PC-3 (cell line): ENCODE results near the gene ZMIZ1. TPM values are rescaled to one million over a fixed set of nuclear protein-coding genes. Genes with fewer than 3 reads are reported as not detected.

ENCODE experiments used
- ATAC-seq: fragments of 200-7000 bp; cut with Tn5 transposase; 2 replicates; pipeline ENCODE4 v1.9.1; 2020; ENCODE audit warnings: mild to moderate bottlenecking, moderate library complexity
- BruUV-seq: library from RNA; stranded (reverse); fragments of 400-500 nt; replicated peaks from 2 replicates; lab custom pipeline; 2021; lab: Mats Ljungman, UMichigan
- CTCF ChIA-PET: fragments of 300-600 bp; sonication (Branson Sonifier 250); formaldehyde crosslinking; loops from one replicate; lab custom pipeline; 2022; ENCODE audit warnings: antibody characterized with exemption; lab: Charles Lee
- POLR2A ChIA-PET: fragments of 300-600 bp; sonication (Branson Sonifier 250); formaldehyde crosslinking; loops from one replicate; lab custom pipeline; 2022; ENCODE audit warnings: antibody characterized with exemption; ENCODE audit not compliant: unreplicated experiment; lab: Charles Lee
- DNase-seq: peaks from one replicate; pipeline ENCODE4 v3.0.0-alpha.2; 2015
- H2AFZ ChIP-seq: fragments of 300-600 bp; sonication (generic); 2 replicates; pipeline ENCODE4 v1.6.0; 2016; ENCODE audit warnings: antibody characterized with exemption, low read length
- H3F3A ChIP-seq: fragments of 300-600 bp; sonication (generic); one replicate; pipeline ENCODE4 v1.6.0; 2017; ENCODE audit warnings: antibody characterized with exemption, low read length, control low read depth, mild to moderate bottlenecking; ENCODE audit not compliant: unreplicated experiment
- H3K27ac ChIP-seq: fragments of 300-600 bp; sonication (generic); 2 replicates; pipeline ENCODE4 v1.5.1; 2016; ENCODE audit warnings: mild to moderate bottlenecking, low read length
- H3K27me3 ChIP-seq: fragments of 300-600 bp; sonication (generic); 2 replicates; pipeline ENCODE4 v1.6.1; 2016; ENCODE audit warnings: low read length, mixed read lengths
- H3K36me3 ChIP-seq: fragments of 300-600 bp; sonication (generic); 2 replicates; pipeline ENCODE4 v1.6.1; 2016; ENCODE audit warnings: low read depth, mixed run types, low read length, mixed read lengths
- H3K4me1 ChIP-seq: fragments of 300-600 bp; sonication (generic); 2 replicates; pipeline ENCODE4 v1.5.1; 2016; ENCODE audit warnings: low read length; ENCODE audit not compliant: insufficient read depth
- H3K4me2 ChIP-seq: fragments of 300-600 bp; sonication (generic); 2 replicates; pipeline ENCODE4 v1.6.0; 2016; ENCODE audit warnings: low read length
- H3K4me3 ChIP-seq: fragments of 300-600 bp; sonication (generic); 2 replicates; pipeline ENCODE4 v1.5.1; 2016; ENCODE audit warnings: mild to moderate bottlenecking, low read length, mixed read lengths
- H3K79me2 ChIP-seq: fragments of 300-600 bp; sonication (generic); 2 replicates; pipeline ENCODE4 v1.6.1; 2017; ENCODE audit warnings: low read length, mixed read lengths
- H3K9ac ChIP-seq: fragments of 300-600 bp; sonication (generic); 2 replicates; pipeline ENCODE4 v1.6.0; 2016; ENCODE audit warnings: mild to moderate bottlenecking, low read length
- H3K9me2 ChIP-seq: fragments of 300-600 bp; sonication (generic); replicated peaks from 2 replicates; pipeline ENCODE4 v1.6.1; 2016; ENCODE audit warnings: mixed run types, low read length, mixed read lengths
- H3K9me3 ChIP-seq: fragments of 300-600 bp; sonication (generic); 2 replicates; pipeline ENCODE4 v1.6.1; 2016; ENCODE audit warnings: low read length, mixed read lengths
- H4K20me1 ChIP-seq: fragments of 300-600 bp; sonication (generic); 2 replicates; pipeline ENCODE4 v1.6.1; 2016; ENCODE audit warnings: low read length, mixed read lengths
- EZH2 ChIP-seq: fragments of 300-600 bp; sonication (generic); IDR thresholded peaks from one replicate; pipeline ENCODE4 v1.6.1; 2017; ENCODE audit warnings: antibody characterized with exemption, mild to moderate bottlenecking, low read length; ENCODE audit not compliant: unreplicated experiment
- EZH2phosphoT487 ChIP-seq: fragments of 300-600 bp; sonication (generic); IDR thresholded peaks from 2 replicates; pipeline ENCODE4 v1.6.1; 2018; ENCODE audit warnings: mild to moderate bottlenecking, antibody characterized with exemption, low read length, borderline replicate concordance
- intact Hi-C: fragments of 100-400 bp; cut with micrococcal nuclease; formaldehyde crosslinking; loops from 2 replicates; pipeline ENCODE4 v1.9.0; 2023
- total RNA-seq: library from RNA; depleted of rRNA; stranded (reverse); fragments of >200 nt; gene quantifications from 2 replicates; pipeline ENCODE4 v1.2.3, GENCODE V29; 2014
- TF ChIP-seq, protein P1 (sequence below): fragments of 300-600 bp; sonication (generic); conservative IDR thresholded peaks from 2 replicates; pipeline ENCODE4 v1.5.1; 2017; ENCODE audit warnings: antibody characterized with exemption, low read depth, mild to moderate bottlenecking, low read length

Gene ZMIZ1
- total RNA-seq, 1 experiment from 2014 or later, result 55.4 TPM

GRCh38 chr10:79238606-79239005 is 169.8 kb downstream of the ZMIZ1 start:
- no peaks in the 10 kb centered on the region for H3K79me2 ChIP-seq
- ChIA-PET CTCF (no interaction called here), POLR2A (interaction anchor here (0.6 kb wide), 1 partner anchor 84 kb away, joined by 3 read pairs; no protein-coding TSS in a partner anchor)
- TF ChIP-seq, protein P1, sequence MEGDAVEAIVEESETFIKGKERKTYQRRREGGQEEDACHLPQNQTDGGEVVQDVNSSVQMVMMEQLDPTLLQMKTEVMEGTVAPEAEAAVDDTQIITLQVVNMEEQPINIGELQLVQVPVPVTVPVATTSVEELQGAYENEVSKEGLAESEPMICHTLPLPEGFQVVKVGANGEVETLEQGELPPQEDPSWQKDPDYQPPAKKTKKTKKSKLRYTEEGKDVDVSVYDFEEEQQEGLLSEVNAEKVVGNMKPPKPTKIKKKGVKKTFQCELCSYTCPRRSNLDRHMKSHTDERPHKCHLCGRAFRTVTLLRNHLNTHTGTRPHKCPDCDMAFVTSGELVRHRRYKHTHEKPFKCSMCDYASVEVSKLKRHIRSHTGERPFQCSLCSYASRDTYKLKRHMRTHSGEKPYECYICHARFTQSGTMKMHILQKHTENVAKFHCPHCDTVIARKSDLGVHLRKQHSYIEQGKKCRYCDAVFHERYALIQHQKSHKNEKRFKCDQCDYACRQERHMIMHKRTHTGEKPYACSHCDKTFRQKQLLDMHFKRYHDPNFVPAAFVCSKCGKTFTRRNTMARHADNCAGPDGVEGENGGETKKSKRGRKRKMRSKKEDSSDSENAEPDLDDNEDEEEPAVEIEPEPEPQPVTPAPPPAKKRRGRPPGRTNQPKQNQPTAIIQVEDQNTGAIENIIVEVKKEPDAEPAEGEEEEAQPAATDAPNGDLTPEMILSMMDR, result no peak
- TF ChIP-seq EZH2phosphoT487 (no peak), EZH2 (no peak)
- intact Hi-C loops, result no loop called here
- no peak for ATAC-seq
- H3K4me2 ChIP-seq, result no peak overlapping the region
- H3K9me2 ChIP-seq, result no peaks in the 10 kb centered on the region
- no peak overlapping the region for H3K9ac ChIP-seq
- H2AFZ ChIP-seq, result no peak overlapping the region
- no TSS peak for BruUV-seq
- no peak overlapping the region for H3K27ac ChIP-seq
- H3K36me3 ChIP-seq, result no peaks in the 10 kb centered on the region
- peaks cover 9% of the 10 kb centered on the region for H3F3A ChIP-seq
- H3K9me3 ChIP-seq, result no peaks in the 10 kb centered on the region
- H3K27me3 ChIP-seq, result no peaks in the 10 kb centered on the region
- H4K20me1 ChIP-seq, result no peaks in the 10 kb centered on the region; the same call in 1 of the 2 replicates
- H3K4me3 ChIP-seq, result no peak overlapping the region
- no peak for DNase-seq
- peaks cover 39% of the 10 kb centered on the region for H3K4me1 ChIP-seq

DNA sequence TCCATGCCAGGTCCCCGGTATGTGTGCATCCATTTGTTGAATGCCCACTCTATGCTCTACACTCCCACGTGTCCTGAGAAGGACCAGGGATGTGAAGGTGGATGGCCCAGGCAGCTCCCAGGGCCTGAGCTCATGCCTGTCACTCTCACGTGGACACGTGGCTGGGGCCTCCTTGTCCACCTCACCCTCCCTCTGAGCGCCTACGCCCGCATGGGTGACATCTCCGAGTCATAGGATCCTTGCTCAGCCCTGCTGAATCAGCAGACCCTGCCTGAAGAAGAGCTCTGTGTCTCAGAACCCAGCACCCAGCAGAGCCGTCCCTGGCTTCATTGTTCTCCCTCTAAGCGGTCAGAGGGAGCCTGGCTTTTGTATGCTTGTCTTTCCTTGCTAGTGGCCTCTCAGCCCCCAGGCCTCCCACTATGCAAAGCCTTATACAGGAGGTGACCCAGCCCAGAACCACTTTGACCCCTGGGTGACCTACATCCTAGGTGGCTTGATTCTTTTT is 170.6 kb downstream of the ZMIZ1 start:
- ChIA-PET POLR2A (interaction anchor here (0.6 kb wide), 2 partner anchors 83 to 844 kb away, joined by 3 to 28 read pairs; no protein-coding TSS in a partner anchor), CTCF (interaction anchor here (0.5 kb wide), 1 partner anchor 582 kb away, joined by 3 read pairs; no protein-coding TSS in a partner anchor)
- intact Hi-C loops, result no loop called here
- Histone ChIP-seq H2AFZ (no peak overlapping the region), H3K9me3 (no peaks in the 10 kb centered on the region), H3K36me3 (no peaks in the 10 kb centered on the region), H3F3A (peaks cover 9% of the 10 kb centered on the region), H3K4me2 (no peak overlapping the region), H3K27ac (no peak overlapping the region), H3K9ac (no peak overlapping the region), H4K20me1 (no peaks in the 10 kb centered on the region; the same call in 1 of the 2 replicates), H3K4me3 (no peak overlapping the region), H3K9me2 (no peaks in the 10 kb centered on the region), H3K79me2 (0 out of 2 replicates have a peak, but pooled peaks cover 1% of the 10 kb centered on the region), H3K27me3 (no peaks in the 10 kb centered on the region), H3K4me1 (peaks cover 32% of the 10 kb centered on the region)
- no TSS peak for BruUV-seq
- ATAC-seq, result peak; percentile 4
- peak; percentile 90 for DNase-seq
- TF ChIP-seq EZH2phosphoT487, result no peak

DNA sequence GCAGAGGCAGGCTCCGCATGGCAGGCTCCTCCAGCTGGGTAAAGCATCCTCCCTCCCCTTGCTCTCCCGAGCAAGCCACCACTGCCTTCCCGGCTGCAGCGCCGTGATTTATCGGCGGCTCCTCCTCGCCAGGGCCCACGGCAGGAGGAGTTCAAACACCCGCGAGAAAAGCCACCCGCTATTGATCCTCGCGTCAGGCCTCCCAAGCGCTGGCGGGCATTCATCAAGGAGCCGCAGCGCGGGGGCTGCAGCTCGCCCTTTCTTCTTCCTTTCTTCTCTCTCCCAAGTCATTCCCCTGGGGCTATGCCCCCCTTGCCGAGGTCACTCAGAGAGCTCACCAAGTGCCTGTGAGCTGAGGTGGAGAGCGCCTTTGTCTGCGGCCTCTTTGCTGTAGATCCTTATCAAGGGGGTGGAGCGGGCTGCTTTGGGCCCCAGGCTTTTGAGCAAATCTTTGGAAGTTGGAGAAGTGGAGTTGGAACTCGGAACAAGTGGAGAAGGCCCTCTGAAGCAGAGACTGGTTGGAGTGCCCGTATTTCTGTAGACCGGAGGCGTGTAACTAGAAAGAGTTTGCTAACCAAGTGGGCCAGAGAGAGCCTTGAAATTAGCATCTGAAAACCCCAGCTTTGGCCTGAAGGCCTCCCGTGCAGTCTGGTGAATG is 171.3 kb downstream of the ZMIZ1 start:
- Histone ChIP-seq H3K27me3 (no peaks in the 10 kb centered on the region), H3K79me2 (0 out of 2 replicates have a peak, but pooled peaks cover 4% of the 10 kb centered on the region), H3K27ac (no peak overlapping the region), H3K9me3 (no peaks in the 10 kb centered on the region), H3K36me3 (no peaks in the 10 kb centered on the region), H3F3A (peaks cover 9% of the 10 kb centered on the region), H3K4me2 (no peak overlapping the region), H3K4me3 (no peak overlapping the region), H2AFZ (no peak overlapping the region), H3K4me1 (peaks cover 25% of the 10 kb centered on the region), H3K9me2 (no peaks in the 10 kb centered on the region), H3K9ac (no peak overlapping the region), H4K20me1 (no peaks in the 10 kb centered on the region; the same call in 1 of the 2 replicates)
- ChIA-PET POLR2A (no interaction called here), CTCF (interaction anchor here (0.5 to 0.7 kb wide), 2 partner anchors 135 to 629 kb away, joined by 4 read pairs; no protein-coding TSS in a partner anchor)
- no TSS peak for BruUV-seq
- ATAC-seq, result no peak
- no peak for DNase-seq
- intact Hi-C loops, result no loop called here
- TF ChIP-seq, protein P1, result no peak
- TF ChIP-seq EZH2phosphoT487 (no peak), EZH2 (no peak)
